DMS53 treated with DMSO at 0.1 percent for 48 hours (cell line): ENCODE measurements around the gene CEL.

Experiments used
- DNase-seq: peaks from one replicate; lab custom pipeline; 2025; ENCODE audit not compliant: unreplicated experiment; lab: John Stamatoyannopoulos, UW

The CEL gene

GRCh38 chr9:133101356-133102189 is 39.8 kb downstream of the CEL start:
- no peak for DNase-seq

GRCh38 chr9:133102190-133103021 is 40.6 kb downstream of the CEL start:
- DNase-seq: no peak

DNA sequence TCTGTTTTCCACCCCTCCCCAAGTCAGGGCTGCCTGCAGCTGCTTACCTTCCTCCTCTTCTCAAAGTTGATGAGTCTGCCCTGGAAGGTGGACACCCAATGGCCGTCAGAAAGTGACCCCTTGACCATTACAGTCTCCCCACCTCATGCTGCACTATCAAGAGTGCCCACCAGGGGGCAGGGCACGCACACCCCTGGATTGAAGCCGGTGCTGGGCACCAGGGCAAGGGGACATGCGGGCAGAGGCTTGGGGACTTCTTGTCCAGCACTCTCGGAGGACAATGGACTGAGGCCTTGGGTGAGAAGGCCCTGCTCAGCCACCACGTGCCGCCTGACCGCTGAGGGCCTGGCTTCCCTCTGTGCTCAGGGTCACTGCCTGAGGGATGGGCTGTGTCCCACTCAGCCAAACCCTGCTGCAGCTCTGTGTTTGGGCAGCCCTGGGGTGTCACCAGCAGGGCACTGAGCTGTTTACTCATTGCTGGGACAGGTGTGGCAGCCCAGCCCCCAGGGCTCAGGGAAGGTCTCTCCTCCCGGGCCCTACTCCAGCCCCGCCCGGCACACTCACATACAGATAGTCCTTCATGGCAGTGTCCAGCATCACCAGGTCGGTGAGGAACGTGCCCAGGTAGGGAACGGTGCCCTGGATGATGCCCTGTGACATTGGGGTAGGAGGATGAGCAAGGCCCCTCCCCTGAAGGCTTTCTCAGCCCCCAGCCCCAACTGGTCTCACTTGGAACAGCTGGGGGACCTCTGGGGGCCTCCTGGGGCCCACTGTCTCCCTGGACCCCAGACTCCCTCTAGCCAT is 41.6 kb downstream of the CEL start:
- no peak for DNase-seq

- DNase-seq: no peak
Observed at GRCh38 chr9:133103987-133104505, 42.3 kb downstream of the CEL start.

DNA sequence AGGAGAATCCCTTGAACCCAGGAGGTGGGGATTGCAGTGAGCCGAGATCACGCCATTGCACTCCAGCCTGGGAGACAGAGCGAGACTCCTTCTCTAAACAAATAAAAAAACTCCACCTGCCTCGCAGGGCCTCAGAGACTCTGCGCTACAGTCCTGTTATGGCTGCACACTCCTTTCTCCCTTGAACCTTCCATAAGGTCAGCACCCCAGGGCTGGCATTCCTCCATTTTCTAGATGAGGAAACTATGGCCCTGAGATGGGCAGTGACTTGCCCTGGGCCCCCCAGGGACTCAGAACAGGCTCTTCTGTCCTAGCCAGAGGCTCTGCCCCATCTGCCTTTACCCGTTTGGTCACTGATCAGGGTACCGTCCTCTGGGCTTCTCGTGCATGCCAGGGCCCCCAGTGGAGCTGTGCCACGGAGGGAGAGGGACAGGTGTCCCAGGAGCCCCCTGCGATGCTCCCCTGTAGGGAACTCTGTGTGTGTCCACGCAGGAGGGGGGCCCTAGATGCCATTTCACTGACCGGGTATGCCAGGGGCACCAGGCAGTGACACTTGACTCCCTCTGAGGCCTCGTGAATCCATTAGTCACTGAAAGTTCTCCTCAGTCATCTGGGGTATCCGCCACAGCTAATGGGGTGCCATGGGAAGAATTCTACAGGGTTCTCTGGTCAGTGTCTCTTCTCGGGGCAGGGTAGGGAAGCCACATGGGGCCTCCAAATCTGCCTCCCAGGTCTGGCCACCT is 43.1 kb downstream of the CEL start:
- DNase-seq: no peak

DNA sequence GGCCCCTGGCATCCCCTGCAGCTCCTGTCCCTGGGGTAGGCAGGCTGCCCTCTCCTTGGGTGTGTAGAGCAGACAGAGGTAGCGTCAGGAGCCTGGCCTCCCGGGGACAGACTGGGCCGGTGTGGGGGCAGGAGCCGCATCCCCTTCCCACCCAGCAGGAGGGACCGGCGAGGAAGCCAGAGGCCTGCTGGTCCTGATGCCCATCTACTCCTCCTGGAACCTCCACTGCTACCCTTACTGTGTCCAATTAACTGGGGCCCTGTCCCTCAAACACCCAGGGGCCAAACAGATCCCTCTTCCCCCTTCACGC is 43.6 kb downstream of the CEL start:
- no peak for DNase-seq

- no peak for DNase-seq
Observed at GRCh38 chr9:133106511-133107244, 44.9 kb downstream of the CEL start.

- DNase-seq: no peak
Observed at GRCh38 chr9:133107245-133107722, 45.5 kb downstream of the CEL start.

DNA sequence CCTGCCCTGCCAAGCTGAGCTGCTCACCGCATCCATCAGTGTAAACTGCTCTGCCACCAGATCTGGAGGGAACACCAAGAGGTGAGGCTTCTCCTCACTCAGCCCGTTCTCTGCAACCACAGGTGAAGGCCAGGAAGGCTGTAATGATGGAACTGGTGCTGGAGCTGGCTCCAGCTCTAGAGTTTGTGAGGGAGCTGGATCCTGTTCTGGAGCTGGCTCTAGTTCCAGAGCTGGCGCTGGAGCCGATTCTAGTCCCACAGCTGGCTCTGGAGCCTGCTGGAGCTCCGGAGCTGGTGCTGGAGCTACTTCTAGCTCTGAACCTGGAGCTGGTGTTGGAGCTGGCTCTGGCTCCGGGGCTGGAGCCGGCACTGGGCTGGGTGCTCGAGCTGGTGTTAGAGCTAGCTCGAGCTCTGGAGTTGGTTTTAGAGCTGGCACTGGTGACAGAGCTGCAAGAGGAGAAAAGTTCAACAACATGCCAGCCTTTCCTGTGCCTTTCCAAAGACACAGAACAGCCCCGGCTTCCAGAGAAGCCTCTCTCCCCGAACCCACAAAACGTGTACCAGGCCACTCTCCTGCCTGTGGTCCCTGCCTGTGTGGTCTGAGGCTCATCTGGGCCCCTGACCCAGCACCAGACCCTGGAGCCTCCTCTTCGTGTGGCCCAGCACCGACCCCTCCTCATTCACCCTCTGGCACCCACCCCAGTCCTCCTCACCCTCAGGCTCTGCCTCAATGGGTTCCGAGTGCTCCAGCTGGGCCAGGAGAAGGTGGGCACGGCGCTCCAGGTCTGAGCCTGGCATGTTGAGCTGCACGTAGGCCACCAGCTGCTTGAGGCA is 46.4 kb downstream of the CEL start:
- DNase-seq: no peak

- DNase-seq: no peak
Observed at GRCh38 chr9:133108794-133109641, 47.2 kb downstream of the CEL start.

- DNase-seq: no peak
Observed at GRCh38 chr9:133109931-133110650, 48.3 kb downstream of the CEL start.

DNA sequence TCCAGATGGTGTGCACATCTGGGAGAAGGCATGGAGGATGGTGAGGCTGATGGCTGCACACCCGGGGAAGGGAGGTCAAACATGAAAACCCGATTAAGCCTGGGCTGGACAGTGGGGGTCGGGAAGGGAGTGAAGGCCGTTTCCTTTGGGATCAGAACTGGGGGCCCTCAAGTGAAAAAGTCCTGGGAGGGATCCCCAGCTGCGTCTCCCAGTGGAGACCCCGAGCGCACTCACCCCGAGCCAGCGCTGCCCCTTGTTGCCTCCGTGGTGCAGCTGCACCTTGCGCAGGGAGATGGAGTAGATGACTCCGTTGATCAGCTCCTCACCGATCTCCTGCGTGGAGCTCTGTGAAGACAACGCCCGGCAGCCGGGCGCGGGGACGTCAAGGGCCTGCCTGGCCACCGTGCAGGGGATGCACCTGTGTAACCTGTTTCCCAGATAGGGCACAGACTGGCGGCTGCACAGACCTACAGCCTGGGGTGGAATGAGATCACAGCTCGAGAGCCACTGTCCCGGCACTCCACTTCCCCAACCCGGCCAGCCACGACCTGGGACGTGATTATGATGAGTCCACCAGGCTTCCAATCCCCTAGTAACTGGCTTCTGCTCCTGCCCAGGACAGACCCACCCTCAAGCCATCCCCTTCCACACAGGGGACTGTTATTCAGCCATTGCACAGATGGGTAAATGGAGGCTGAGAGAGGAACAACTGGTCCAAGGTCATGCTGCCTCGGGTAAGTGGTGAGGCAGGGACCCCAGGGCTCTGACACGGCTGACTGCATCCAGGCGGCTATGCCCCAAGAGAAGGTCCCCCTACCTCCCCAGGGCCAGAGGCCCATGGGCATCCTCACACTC is 50.3 kb downstream of the CEL start:
- no peak for DNase-seq

DNA sequence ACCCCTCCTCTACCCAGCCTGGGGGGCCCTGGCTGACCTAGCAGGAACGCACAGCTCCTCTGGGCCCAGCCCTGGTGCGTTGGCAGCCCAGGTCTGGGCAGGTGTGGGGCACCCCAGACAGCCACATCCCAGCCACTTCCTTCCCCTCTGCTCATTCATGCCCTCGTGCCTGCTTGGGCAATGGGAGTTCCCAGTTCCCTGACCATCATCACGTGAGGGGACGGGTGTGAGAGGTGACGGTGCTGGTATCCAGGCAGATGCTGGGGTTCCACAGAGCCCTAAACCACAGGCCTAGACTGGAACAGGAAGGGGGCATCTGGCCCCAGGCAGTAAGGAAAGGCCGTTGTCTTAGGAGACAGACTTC is 50.9 kb downstream of the CEL start:
- DNase-seq: no peak

- no peak for DNase-seq
Observed at GRCh38 chr9:133113163-133113948, 51.6 kb downstream of the CEL start.

DNA sequence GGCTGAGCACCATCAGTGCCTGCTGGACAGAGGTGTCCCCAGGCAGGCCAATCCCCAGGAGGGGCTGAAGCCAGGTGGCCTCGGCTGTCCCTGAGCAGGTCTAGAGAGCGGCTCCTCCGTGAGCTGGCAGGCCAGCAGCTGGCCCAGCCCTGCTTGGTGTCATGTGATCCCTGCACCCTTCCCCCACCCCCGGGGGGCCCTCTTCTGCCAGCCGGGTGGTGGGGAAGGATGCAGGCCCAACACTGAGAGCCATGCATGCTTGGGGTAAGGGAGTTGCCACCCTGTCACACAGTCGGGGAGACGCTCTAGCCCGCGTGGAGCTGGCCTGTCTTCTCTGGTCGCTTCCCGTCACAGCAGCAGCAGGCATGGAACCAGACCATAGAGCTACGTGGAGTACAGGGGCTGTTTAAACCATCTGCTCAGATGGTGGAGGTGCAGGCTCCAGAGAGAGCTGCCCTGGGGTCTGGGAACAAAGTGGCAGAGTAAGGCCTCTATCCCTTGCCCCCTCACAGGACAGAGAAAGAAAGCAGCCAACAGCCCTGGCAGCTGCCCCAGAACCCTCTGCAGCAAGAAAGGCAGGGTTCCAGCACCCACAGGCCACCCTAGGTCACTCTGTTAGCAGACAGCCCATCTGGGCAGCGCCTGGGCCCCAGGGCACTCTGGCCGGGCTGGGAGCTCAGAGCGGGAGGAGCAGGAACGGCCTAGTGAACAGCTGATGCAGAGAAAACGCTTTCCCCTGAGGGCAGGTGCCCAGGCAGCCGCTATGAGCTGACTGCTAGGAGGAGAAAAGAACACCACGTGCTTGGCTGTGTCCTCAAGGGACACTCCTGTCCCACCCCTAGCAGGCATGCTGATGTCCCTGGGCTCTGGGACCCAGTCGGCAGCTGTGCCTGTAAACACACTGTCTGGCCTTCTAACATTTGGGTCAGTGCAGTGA is 52.4 kb downstream of the CEL start:
- DNase-seq: no peak
